ENCODE measurements around the gene CLIP2. TPM values are rescaled to one million over a fixed set of nuclear protein-coding genes. Genes with fewer than 3 reads are reported as not detected.

The CLIP2 gene
- total and polyA plus RNA-seq, 2 of the 8 experiments (the other 6 are each of a cell fraction or from before 2014, with no cell fraction given) = 8.3 to 41.5 TPM

DNA sequence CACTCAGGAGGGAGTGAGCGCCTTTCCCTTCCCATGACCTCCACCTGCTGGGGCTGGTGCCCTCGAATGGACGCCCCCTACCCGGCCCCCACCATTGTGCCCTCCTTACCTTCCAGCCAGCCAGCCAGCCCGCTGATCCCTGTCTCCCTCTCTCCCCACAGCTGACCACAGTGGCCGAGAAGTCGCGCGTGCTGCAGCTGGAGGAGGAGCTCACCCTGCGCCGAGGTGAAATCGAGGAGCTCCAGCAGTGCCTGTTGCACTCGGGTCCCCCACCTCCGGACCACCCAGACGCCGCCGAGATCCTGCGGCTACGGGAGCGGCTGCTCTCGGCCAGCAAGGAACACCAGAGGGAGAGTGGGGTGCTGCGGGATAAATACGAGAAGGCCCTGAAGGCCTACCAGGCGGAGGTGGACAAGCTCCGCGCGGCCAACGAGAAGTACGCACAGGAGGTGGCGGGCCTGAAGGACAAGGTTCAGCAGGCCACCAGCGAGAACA lies 86.6 kb downstream of the CLIP2 start (continued):
- no peak for TF ChIP-seq BRCA1 (IDR thresholded peaks at IDR 0.05; ENCODE audit: low read depth, low read length)
